Right forelimb (tissue), 1 donor: ENCODE measurements around the gene ZCCHC7.
"Not testable (repeated sequence)": the region's sequence is repeated elsewhere in the genome, so short reads cannot be mapped to it uniquely, and the experiment has no call there.

Source experiments
- DNase-seq: peaks from one replicate; pipeline ENCODE4 v3.0.0-alpha.2; 2018

The ZCCHC7 gene

GRCh38 chr9:37119907-37120842, at the start of gene ZCCHC7:
Gene ZCCHC7 (plus strand): TSS chr9:37120574.
- peak; percentile 98 for DNase-seq

- DNase-seq = not testable (repeated sequence)
Observed at GRCh38 chr9:37074790-37075189, 45.6 kb upstream of the ZCCHC7 start.

- DNase-seq = peak; percentile 91
Observed at GRCh38 chr9:37079370-37080164, 40.8 kb upstream of the ZCCHC7 start.

GRCh38 chr9:37080165-37080628, 40.2 kb upstream of the ZCCHC7 start:
- DNase-seq = not testable (repeated sequence)

- not testable (repeated sequence) for DNase-seq
Observed at GRCh38 chr9:37081507-37081906, 38.9 kb upstream of the ZCCHC7 start.

- no peak for DNase-seq
Observed at GRCh38 chr9:37082214-37082765, 38.1 kb upstream of the ZCCHC7 start.

- DNase-seq = no peak
Observed at GRCh38 chr9:37083654-37084053, 36.7 kb upstream of the ZCCHC7 start.

- no peak for DNase-seq
Observed at GRCh38 chr9:37085233-37085632, 35.1 kb upstream of the ZCCHC7 start.

- not testable (repeated sequence) for DNase-seq
Observed at GRCh38 chr9:37092714-37093295, 27.6 kb upstream of the ZCCHC7 start.

GRCh38 chr9:37094751-37095150, 25.6 kb upstream of the ZCCHC7 start:
- DNase-seq = no peak

- DNase-seq = no peak
Observed at GRCh38 chr9:37096628-37097027, 23.7 kb upstream of the ZCCHC7 start.

GRCh38 chr9:37097294-37097693, 23.1 kb upstream of the ZCCHC7 start:
- DNase-seq = no peak

- DNase-seq = no peak
Observed at GRCh38 chr9:37100327-37100726, 20.0 kb upstream of the ZCCHC7 start.

- DNase-seq = no peak
Observed at GRCh38 chr9:37100741-37101140, 19.6 kb upstream of the ZCCHC7 start.

GRCh38 chr9:37102486-37102885, 17.9 kb upstream of the ZCCHC7 start:
- no peak for DNase-seq

GRCh38 chr9:37104183-37104889, 16.0 kb upstream of the ZCCHC7 start:
- no peak for DNase-seq

GRCh38 chr9:37105234-37105633, 15.1 kb upstream of the ZCCHC7 start:
- no peak for DNase-seq

GRCh38 chr9:37107701-37108100, 12.7 kb upstream of the ZCCHC7 start:
- no peak for DNase-seq

- not testable (repeated sequence) for DNase-seq
Observed at GRCh38 chr9:37114442-37114841, 5.9 kb upstream of the ZCCHC7 start.

GRCh38 chr9:37117956-37118355, 2.4 kb upstream of the ZCCHC7 start:
- DNase-seq = no peak

- no peak for DNase-seq
Observed at GRCh38 chr9:37119360-37119759, 1.0 kb upstream of the ZCCHC7 start.

- not testable (repeated sequence) for DNase-seq
Observed at GRCh38 chr9:37120843-37121335, 515 bp downstream of the ZCCHC7 start.
